Stomach (tissue), 9 donors: ENCODE results near the gene HCAR1. TPM values are rescaled to one million over a fixed set of nuclear protein-coding genes. Genes with fewer than 3 reads are reported as not detected.

Experiments used
- DNase-seq, 2 donors: peaks; one replicate each; pipeline versions ENCODE4 v3.0.0 to v3.0.0-alpha.2; 2013 to 2019
- H3K27ac ChIP-seq, 5 donors: fragments of 200-600 bp in 4 of 5; sonication (generic) in 4 of 5; one replicate each; pipeline ENCODE4 v1.5.1; 2013 to 2019; ENCODE audit warnings: mild to moderate bottlenecking in 1 of 5, moderate library complexity in 1 of 5
- H3K27me3 ChIP-seq, 3 donors: fragments of 200-600 bp; sonication (generic); one replicate each; pipeline ENCODE4 v1.5.1; 2017 to 2019; ENCODE audit warnings: mixed run types in 1 of 3
- H3K36me3 ChIP-seq, 4 donors: fragments of 200-600 bp; sonication (generic); 1 replicate in 3 of 4; 2 replicates in 1 of 4; pipeline ENCODE4 v1.5.1; 2016 to 2019
- H3K4me1 ChIP-seq, 4 donors: fragments of 200-600 bp; sonication (generic); one replicate each; pipeline ENCODE4 v1.5.1; 2016 to 2019
- H3K4me3 ChIP-seq, 4 donors: fragments of 200-600 bp; sonication (generic) in 3 of 4; one replicate each; pipeline ENCODE4 v1.5.1; 2016 to 2019; ENCODE audit warnings: mild to moderate bottlenecking in 1 of 4
- H3K9me3 ChIP-seq, 4 donors: fragments of 200-600 bp; sonication (generic); one replicate each; pipeline ENCODE4 v1.5.1; 2016 to 2019
- CTCF ChIP-seq, 7 experiments: fragments of 450-650 bp in 4 of 7; fragments of 200-600 bp in 3 of 7; sonication (generic) in 3 of 7; IDR thresholded peaks; one replicate each; pipeline ENCODE4 v1.5.1; 2016 to 2019; ENCODE audit warnings: antibody characterized with exemption in 7 of 7, control low read depth in 2 of 7, mild to moderate bottlenecking in 1 of 7
- EP300 ChIP-seq: sonication (generic); formaldehyde crosslinking; IDR thresholded peaks from one replicate; pipeline ENCODE4 v1.6.1; 2017; ENCODE audit warnings: antibody characterized with exemption
- POLR2A ChIP-seq, 4 donors: fragments of 450-650 bp; IDR thresholded peaks; one replicate each; pipeline ENCODE4 v1.6.1; 2016; ENCODE audit warnings: antibody characterized with exemption in 4 of 4, control low read depth in 2 of 4, mild to moderate bottlenecking in 1 of 4, moderate library complexity in 1 of 4
- POLR2AphosphoS5 ChIP-seq, 3 donors: sonication (generic); formaldehyde crosslinking; IDR thresholded peaks; one replicate each; pipeline ENCODE4 v1.6.1; 2016; ENCODE audit warnings: antibody characterized with exemption in 3 of 3
- WGBS, 5 donors: extraction: QIAGEN DNeasy Blood & Tissue Kit in 3 of 5; methylation state at CpG; one replicate each; pipeline versions ENCODE4 v1.1.5 to v1.1.7; 2013 to 2018; 5-methylcytosine and 5-hydroxymethylcytosine counted together
- intact Hi-C: fragments of 100-400 bp; cut with DNase I; formaldehyde crosslinking; loops from one replicate; pipeline ENCODE4 v1.15.1; 2023; ENCODE audit warnings: low total_unique reads
- polyA plus RNA-seq, 3 donors: library from polyadenylated mRNA; stranded (reverse); fragments of 200-250 nt; gene quantifications; one replicate each; pipeline ENCODE4 v1.2.3, GENCODE V29; 2013
- total RNA-seq, 5 donors: library from RNA; depleted of rRNA; stranded (reverse); fragments of >200 nt; gene quantifications; one replicate each; pipeline versions ENCODE4 v1.1.0 to v1.2.3, GENCODE V29; 2014 to 2016
- donor health status: healthy with polysubstance abuse.
- donor health status: Bipolar disorder and iron deficiency.
- donor health status: healthy.

HCAR1 gene
- total and polyA plus RNA-seq, 8 donors = 0.45 to 2.3 (median 1.6) TPM; not detected in 2

- Histone ChIP-seq H3K27me3 (no peaks in the 10 kb centered on the region), H3K9me3 (no peaks in the 10 kb centered on the region), H3K4me3 (no peak overlapping the region), H3K27ac (no peak overlapping the region), H3K4me1 (peaks cover 0 to 8% (median 0%) of the 10 kb centered on the region in 4 donors), H3K36me3 (no peaks in the 10 kb centered on the region)
- no peak for DNase-seq
- WGBS, 5 donors = 70 to 83% (median 77%) methylated on average over 3 of the region's 3 CpGs
- TF ChIP-seq POLR2AphosphoS5 (IDR thresholded peaks at IDR 0.05) (no peak), EP300 (no peak), POLR2A (IDR thresholded peaks at IDR 0.05) (no peak), CTCF (IDR thresholded peaks at IDR 0.05) (no peak)
- intact Hi-C loops = no loop called here
These were observed 39.1 kb downstream of the HCAR1 start for GRCh38 chr12:122691566-122691965.

GRCh38 chr12:122688291-122688690, 42.4 kb downstream of the HCAR1 start:
- H3K9me3 ChIP-seq = no peaks in the 10 kb centered on the region
- peak; percentile 30 to 60 for DNase-seq
- H3K36me3 ChIP-seq = no peaks in the 10 kb centered on the region
- H3K27me3 ChIP-seq = no peaks in the 10 kb centered on the region
- TF ChIP-seq POLR2A (IDR thresholded peaks at IDR 0.05) = no peak
- peak in 2 of 3 donors; percentile 18 to 77 for TF ChIP-seq POLR2AphosphoS5 (IDR thresholded peaks at IDR 0.05)
- peaks cover 0 to 9% (median 0%) of the 10 kb centered on the region in 4 donors for H3K4me1 ChIP-seq
- no peak overlapping the region for H3K4me3 ChIP-seq
- intact Hi-C loops = no loop called here
- H3K27ac ChIP-seq = peak overlapping the region; percentile 57 to 81 (median 69)
- WGBS, 5 donors = 35 to 69% (median 57%) methylated on average over 3 of the region's 3 CpGs

- Histone ChIP-seq H3K27ac (peak overlapping the region; percentile 32 to 81 (median 65)), H3K4me1 (peaks cover 0 to 9% (median 0%) of the 10 kb centered on the region in 4 donors), H3K36me3 (no peaks in the 10 kb centered on the region), H3K27me3 (no peaks in the 10 kb centered on the region), H3K9me3 (no peaks in the 10 kb centered on the region), H3K4me3 (no peak overlapping the region)
- intact Hi-C loops = no loop called here
- TF ChIP-seq CTCF (IDR thresholded peaks at IDR 0.05) (no peak), POLR2AphosphoS5 (IDR thresholded peaks at IDR 0.05) (peak in 1 of 3 donors; percentile 2)
- 13 to 36% (median 24%) methylated on average over 5 of the region's 5 CpGs for WGBS, 5 donors
- DNase-seq = peak; percentile 62 to 88
These were observed 43.6 kb downstream of the HCAR1 start for GRCh38 chr12:122687086-122687485.

- WGBS, 5 donors = 71 to 96% (median 92%) methylated on average over 3 of the region's 3 CpGs
- H3K27me3 ChIP-seq = no peaks in the 10 kb centered on the region
- H3K27ac ChIP-seq = peak overlapping the region in 4 of 5 donors; percentile 32 to 81 (median 70)
- TF ChIP-seq POLR2AphosphoS5 (IDR thresholded peaks at IDR 0.05) = no peak
- TF ChIP-seq POLR2A (IDR thresholded peaks at IDR 0.05) = no peak
- TF ChIP-seq CTCF (IDR thresholded peaks at IDR 0.05) = no peak
- TF ChIP-seq EP300 = no peak
- intact Hi-C loops = no loop called here
- H3K4me1 ChIP-seq = peaks cover 0 to 9% (median 0%) of the 10 kb centered on the region in 4 donors
- no peak for DNase-seq
- no peaks in the 10 kb centered on the region for H3K36me3 ChIP-seq
- H3K9me3 ChIP-seq = no peaks in the 10 kb centered on the region
- no peak overlapping the region for H3K4me3 ChIP-seq
These were observed 44.1 kb downstream of the HCAR1 start for GRCh38 chr12:122686538-122686937.

GRCh38 chr12:122684297-122684813, 46.3 kb downstream of the HCAR1 start:
- Histone ChIP-seq H3K27me3 (no peaks in the 10 kb centered on the region), H3K4me1 (peaks cover 0 to 10% (median 2%) of the 10 kb centered on the region in 4 donors), H3K36me3 (no peaks in the 10 kb centered on the region), H3K9me3 (no peaks in the 10 kb centered on the region), H3K27ac (peak overlapping the region in 1 of 5 donors; percentile 20), H3K4me3 (no peak overlapping the region)
- WGBS, 5 donors = 53 to 67% (median 58%) methylated on average over 5 of the region's 5 CpGs
- intact Hi-C loops = no loop called here
- no peak for DNase-seq
- TF ChIP-seq CTCF (IDR thresholded peaks at IDR 0.05) (no peak), EP300 (no peak), POLR2AphosphoS5 (IDR thresholded peaks at IDR 0.05) (no peak), POLR2A (IDR thresholded peaks at IDR 0.05) (no peak)
